Measurements from ENCODE around the gene EXOC1.

Gene EXOC1

GRCh38 chr4:55876387-55876786, 22.9 kb downstream of the EXOC1 start:
- TF ChIP-seq, protein P1, sequence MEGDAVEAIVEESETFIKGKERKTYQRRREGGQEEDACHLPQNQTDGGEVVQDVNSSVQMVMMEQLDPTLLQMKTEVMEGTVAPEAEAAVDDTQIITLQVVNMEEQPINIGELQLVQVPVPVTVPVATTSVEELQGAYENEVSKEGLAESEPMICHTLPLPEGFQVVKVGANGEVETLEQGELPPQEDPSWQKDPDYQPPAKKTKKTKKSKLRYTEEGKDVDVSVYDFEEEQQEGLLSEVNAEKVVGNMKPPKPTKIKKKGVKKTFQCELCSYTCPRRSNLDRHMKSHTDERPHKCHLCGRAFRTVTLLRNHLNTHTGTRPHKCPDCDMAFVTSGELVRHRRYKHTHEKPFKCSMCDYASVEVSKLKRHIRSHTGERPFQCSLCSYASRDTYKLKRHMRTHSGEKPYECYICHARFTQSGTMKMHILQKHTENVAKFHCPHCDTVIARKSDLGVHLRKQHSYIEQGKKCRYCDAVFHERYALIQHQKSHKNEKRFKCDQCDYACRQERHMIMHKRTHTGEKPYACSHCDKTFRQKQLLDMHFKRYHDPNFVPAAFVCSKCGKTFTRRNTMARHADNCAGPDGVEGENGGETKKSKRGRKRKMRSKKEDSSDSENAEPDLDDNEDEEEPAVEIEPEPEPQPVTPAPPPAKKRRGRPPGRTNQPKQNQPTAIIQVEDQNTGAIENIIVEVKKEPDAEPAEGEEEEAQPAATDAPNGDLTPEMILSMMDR (conservative IDR thresholded peaks at IDR 0.05; ENCODE audit: low read depth), result no peak
- CTCF ChIA-PET, result no interaction called here
- no peak overlapping the region for H3K27ac ChIP-seq
- no peak for DNase-seq (ENCODE audit: low spot score)
- POLR2A ChIA-PET (ENCODE audit: low non-redundant PET), result no interaction called here

DNA sequence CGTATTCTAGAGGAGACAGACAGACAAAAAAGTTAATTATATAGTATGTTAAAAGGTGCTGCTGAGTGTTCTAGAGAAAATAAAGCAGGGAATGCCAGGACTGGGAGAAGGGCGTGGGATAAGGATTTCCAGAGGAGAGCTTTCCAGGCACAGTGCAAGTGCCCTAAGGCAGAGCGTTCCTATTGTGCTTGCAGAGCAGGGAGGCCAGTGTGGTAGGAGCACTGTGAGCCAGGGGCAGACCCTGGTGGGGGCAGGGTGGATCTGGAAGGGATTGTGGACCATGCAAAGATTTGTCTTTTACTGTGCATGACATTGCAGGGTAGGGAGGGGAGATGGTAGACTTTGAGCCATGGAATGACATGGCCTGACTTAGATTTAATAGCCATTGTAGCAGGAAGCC, 25.8 kb downstream of the EXOC1 start:
- POLR2A ChIA-PET (ENCODE audit: low non-redundant PET), result no interaction called here
- DNase-seq (ENCODE audit: low spot score), result no peak
- TF ChIP-seq, protein P1 (conservative IDR thresholded peaks at IDR 0.05; ENCODE audit: low read depth), result no peak
- CTCF ChIA-PET, result interaction anchor here (0.5 to 0.7 kb wide), 2 partner anchors 112 to 368 kb away, joined by 3 read pairs; no protein-coding TSS in a partner anchor
- H3K27ac ChIP-seq, result no peak overlapping the region

DNA sequence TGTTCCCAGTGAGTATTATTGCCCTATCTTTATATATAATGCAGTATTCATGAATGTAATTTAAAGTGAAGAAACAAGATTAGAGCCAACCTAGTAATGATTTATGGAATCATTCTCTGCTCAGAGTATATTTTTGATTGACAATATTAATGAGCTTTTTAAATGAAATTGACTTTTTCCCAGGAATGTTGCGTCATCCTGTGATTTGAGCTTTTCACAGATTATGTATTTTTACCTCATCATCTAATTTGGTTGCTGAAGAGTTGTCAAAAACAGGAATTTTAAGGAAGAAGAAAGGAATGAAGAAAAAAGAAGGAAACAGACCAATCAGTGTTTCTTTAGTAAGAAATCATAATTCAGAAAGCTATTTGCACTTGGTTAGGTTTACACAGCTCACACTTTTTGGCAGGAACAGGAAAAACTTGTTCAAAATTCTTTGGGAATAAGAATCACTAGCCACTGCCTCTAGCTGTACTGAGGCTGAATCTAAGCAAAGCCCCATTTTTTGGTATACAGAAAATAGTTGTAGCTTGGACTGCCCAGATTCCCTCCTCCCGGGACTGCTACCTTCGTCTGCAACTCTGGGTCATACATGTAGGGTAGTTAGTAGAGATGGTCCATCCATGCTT, 27.3 kb downstream of the EXOC1 start:
- H3K27ac ChIP-seq, result no peak overlapping the region
- ChIA-PET POLR2A (ENCODE audit: low non-redundant PET) (no interaction called here), CTCF (interaction anchor here (0.7 to 1.7 kb wide), 2 partner anchors 14 to 911 kb away, joined by 3 to 8 read pairs; no protein-coding TSS in a partner anchor)
- TF ChIP-seq, protein P1 (conservative IDR thresholded peaks at IDR 0.05; ENCODE audit: low read depth), result no peak
- DNase-seq (ENCODE audit: low spot score), result no peak

GRCh38 chr4:55884093-55884850, 30.8 kb downstream of the EXOC1 start:
- no peak for DNase-seq (ENCODE audit: low spot score)
- POLR2A ChIA-PET (ENCODE audit: low non-redundant PET), result no interaction called here
- no peak overlapping the region for H3K27ac ChIP-seq
- TF ChIP-seq, protein P1 (conservative IDR thresholded peaks at IDR 0.05; ENCODE audit: low read depth), result no peak
- CTCF ChIA-PET, result no interaction called here

GRCh38 chr4:55884851-55885219, 31.4 kb downstream of the EXOC1 start:
- POLR2A ChIA-PET (ENCODE audit: low non-redundant PET), result no interaction called here
- CTCF ChIA-PET, result no interaction called here
- TF ChIP-seq, protein P1 (conservative IDR thresholded peaks at IDR 0.05; ENCODE audit: low read depth), result no peak
- DNase-seq (ENCODE audit: low spot score), result no peak
- no peak overlapping the region for H3K27ac ChIP-seq

- CTCF ChIA-PET, result interaction anchor here (0.6 to 0.7 kb wide), 4 partner anchors 118 to 439 kb away, joined by 3 to 5 read pairs (median 3); no protein-coding TSS in a partner anchor
- POLR2A ChIA-PET (ENCODE audit: low non-redundant PET), result no interaction called here
- TF ChIP-seq, protein P1 (conservative IDR thresholded peaks at IDR 0.05; ENCODE audit: low read depth), result no peak
- no peak for DNase-seq (ENCODE audit: low spot score)
- H3K27ac ChIP-seq, result no peak overlapping the region
Observed at GRCh38 chr4:55887594-55887993, 34.1 kb downstream of the EXOC1 start.

All from RWPE1 (cell line).